HepG2 (cell line): ENCODE results near the gene WRAP73. TPM values are rescaled to one million over a fixed set of nuclear protein-coding genes. Genes with fewer than 3 reads are reported as not detected.

Experiments
- HOXA9 ChIP-seq: sonication (generic); formaldehyde crosslinking; IDR thresholded peaks from 2 replicates; pipeline ENCODE4 v1.8.1; 2022; ENCODE audit warnings: missing genetic modification reagents, mild to moderate bottlenecking, moderate library complexity, borderline replicate concordance
- LCORL ChIP-seq, 2 experiments: fragments of 450-650 bp in 1 of 2; sonication (generic) in 1 of 2; formaldehyde crosslinking in 1 of 2; IDR thresholded peaks; 2 replicates each; pipeline versions ENCODE4 v1.5.0 to v1.6.1; 2017 to 2020; ENCODE audit warnings: antibody characterized with exemption in 1 of 2, missing genetic modification reagents in 1 of 2
- RARA ChIP-seq: IDR thresholded peaks from 2 replicates; pipeline ENCODE4 v1.6.1; 2016; ENCODE audit warnings: missing genetic modification reagents, missing compliant biosample characterization
- RXRB ChIP-seq: IDR thresholded peaks from 2 replicates; pipeline ENCODE4 v1.6.1; 2016; ENCODE audit warnings: borderline replicate concordance, missing genetic modification reagents, missing compliant biosample characterization
- ZNF224 ChIP-seq: sonication (generic); formaldehyde crosslinking; IDR thresholded peaks from 2 replicates; pipeline ENCODE4 v1.5.0; 2020; ENCODE audit warnings: mild to moderate bottlenecking, missing genetic modification reagents
- ZNF234 ChIP-seq: sonication (generic); formaldehyde crosslinking; conservative IDR thresholded peaks from 2 replicates; pipeline ENCODE4 v1.5.1; 2020; ENCODE audit warnings: mild to moderate bottlenecking, missing genetic modification reagents
- ZNF33A ChIP-seq: sonication (generic); formaldehyde crosslinking; IDR thresholded peaks from 2 replicates; pipeline ENCODE4 v1.5.1; 2020; ENCODE audit warnings: missing genetic modification reagents, mild to moderate bottlenecking, moderate library complexity, borderline replicate concordance
- ZNF850 ChIP-seq: sonication (generic); formaldehyde crosslinking; conservative IDR thresholded peaks from 2 replicates; pipeline ENCODE4 v1.9.0; 2021; ENCODE audit warnings: mild to moderate bottlenecking, missing genetic modification reagents
- polyA plus RNA-seq, 8 experiments: library from polyadenylated mRNA; depleted of rRNA in 3 of 8; stranded (reverse) in 7 of 8; unstranded in 1 of 8; fragments of >200 nt; fragmentation: Illumina TruSeq in 4 of 8; extraction: Trizol in 4 of 8; gene quantifications; 2 replicates each; pipeline versions ENCODE4 v1.2.1 to v1.2.3, GENCODE V29; 2011 to 2016; ENCODE audit warnings: low read depth in 4 of 8, missing spikeins in 1 of 8, mixed read lengths in 1 of 8; ENCODE audit not compliant: insufficient read depth in 1 of 8
- total RNA-seq, 5 experiments: library from RNA; depleted of rRNA; stranded (reverse); fragments of >200 nt; fragmentation: Illumina TruSeq; extraction: Trizol; gene quantifications; 2 replicates each; pipeline ENCODE4 v1.2.3, GENCODE V29; 2016; ENCODE audit warnings: low read depth in 1 of 5
- TF ChIP-seq, protein P1 (sequence below): sonication (generic); formaldehyde crosslinking; IDR thresholded peaks from 2 replicates; pipeline ENCODE4; 2020; ENCODE audit warnings: missing genetic modification reagents, mild to moderate bottlenecking, borderline replicate concordance
- TF ChIP-seq, protein P2 (sequence below): sonication (generic); formaldehyde crosslinking; IDR thresholded peaks from 2 replicates; pipeline ENCODE4 v1.4.0; 2020; ENCODE audit warnings: mild to moderate bottlenecking, missing genetic modification reagents
- TF ChIP-seq, protein P3 (sequence below): sonication (generic); formaldehyde crosslinking; IDR thresholded peaks from 2 replicates; pipeline ENCODE4 v1.4.0; 2020; ENCODE audit warnings: missing genetic modification reagents, borderline replicate concordance
- TF ChIP-seq, protein P4 (sequence below): sonication (generic); formaldehyde crosslinking; IDR thresholded peaks from 2 replicates; pipeline ENCODE4 v1.8.0; 2022; ENCODE audit warnings: mild to moderate bottlenecking, missing genetic modification reagents
- TF ChIP-seq, protein P5 (sequence below): sonication (generic); formaldehyde crosslinking; IDR thresholded peaks from 2 replicates; pipeline ENCODE4 v1.5.0; 2020; ENCODE audit warnings: missing genetic modification reagents, mild to moderate bottlenecking, borderline replicate concordance

Gene WRAP73
- total and polyA plus RNA-seq, 2 of the 13 experiments (the other 11 are each of a cell fraction or from before 2014, with no cell fraction given) = 18.1 to 40.4 TPM

DNA sequence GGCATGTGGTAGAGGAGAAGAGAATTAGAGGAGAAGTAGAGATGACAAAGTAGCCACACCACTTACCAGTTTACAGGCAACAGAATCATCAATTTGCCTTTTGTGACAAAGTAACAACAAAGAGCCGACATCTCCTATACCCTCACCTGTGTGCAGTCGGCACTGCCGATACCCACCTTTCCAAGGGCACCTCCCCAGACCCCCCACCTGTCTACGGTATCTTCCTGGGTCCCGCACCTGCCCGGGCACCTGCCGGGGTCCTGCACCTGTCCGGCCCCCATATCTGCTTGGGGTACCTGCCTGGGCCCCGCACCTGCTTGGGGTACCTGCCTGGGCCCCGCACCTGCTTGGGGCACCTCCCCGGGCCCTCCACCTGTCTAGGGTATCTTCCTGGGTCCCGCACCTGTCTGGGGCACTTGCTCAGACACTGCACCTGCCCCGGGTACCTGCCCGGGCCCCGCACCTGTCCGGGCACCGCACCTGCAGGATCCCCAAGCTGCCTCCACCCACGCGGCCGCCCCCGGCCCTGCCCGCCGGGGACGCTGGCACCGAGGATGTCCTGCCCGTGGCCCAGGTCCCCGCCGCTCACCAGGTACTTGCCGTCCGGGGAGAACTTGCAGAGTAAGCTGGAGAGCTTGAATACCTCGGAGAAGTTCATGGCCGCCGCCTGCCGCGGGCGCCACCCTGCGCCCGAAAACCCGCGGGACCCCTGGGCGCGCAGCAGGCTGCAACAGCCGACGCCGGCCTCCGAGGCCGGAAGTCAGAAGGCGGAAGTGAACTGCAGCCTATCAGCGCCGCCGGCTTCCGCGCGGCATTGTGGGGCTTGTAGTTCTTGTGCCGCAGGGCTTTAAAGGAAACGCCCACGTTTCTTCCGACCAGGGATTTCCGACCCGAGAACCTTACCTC is at the start of gene WRAP73 (continued):
- TF ChIP-seq, protein P1, sequence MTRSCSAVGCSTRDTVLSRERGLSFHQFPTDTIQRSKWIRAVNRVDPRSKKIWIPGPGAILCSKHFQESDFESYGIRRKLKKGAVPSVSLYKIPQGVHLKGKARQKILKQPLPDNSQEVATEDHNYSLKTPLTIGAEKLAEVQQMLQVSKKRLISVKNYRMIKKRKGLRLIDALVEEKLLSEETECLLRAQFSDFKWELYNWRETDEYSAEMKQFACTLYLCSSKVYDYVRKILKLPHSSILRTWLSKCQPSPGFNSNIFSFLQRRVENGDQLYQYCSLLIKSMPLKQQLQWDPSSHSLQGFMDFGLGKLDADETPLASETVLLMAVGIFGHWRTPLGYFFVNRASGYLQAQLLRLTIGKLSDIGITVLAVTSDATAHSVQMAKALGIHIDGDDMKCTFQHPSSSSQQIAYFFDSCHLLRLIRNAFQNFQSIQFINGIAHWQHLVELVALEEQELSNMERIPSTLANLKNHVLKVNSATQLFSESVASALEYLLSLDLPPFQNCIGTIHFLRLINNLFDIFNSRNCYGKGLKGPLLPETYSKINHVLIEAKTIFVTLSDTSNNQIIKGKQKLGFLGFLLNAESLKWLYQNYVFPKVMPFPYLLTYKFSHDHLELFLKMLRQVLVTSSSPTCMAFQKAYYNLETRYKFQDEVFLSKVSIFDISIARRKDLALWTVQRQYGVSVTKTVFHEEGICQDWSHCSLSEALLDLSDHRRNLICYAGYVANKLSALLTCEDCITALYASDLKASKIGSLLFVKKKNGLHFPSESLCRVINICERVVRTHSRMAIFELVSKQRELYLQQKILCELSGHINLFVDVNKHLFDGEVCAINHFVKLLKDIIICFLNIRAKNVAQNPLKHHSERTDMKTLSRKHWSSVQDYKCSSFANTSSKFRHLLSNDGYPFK (CRISPR knock-in tag) = peak; percentile 96
- TF ChIP-seq ZNF33A (no peak), HOXA9 (no peak), ZNF850 (CRISPR knock-in tag) (no peak), RARA (no peak), LCORL (IDR thresholded peaks at IDR 0.05) (no peak), LCORL (CRISPR knock-in tag; IDR thresholded peaks at IDR 0.05) (0 out of 2 replicates have a peak, but pooled peaks have one; percentile 45), ZNF234 (CRISPR knock-in tag) (0 out of 2 replicates have a peak, but pooled peaks have one; percentile 34), RXRB (no peak), ZNF224 (CRISPR knock-in tag) (no peak)
- TF ChIP-seq, protein P2, sequence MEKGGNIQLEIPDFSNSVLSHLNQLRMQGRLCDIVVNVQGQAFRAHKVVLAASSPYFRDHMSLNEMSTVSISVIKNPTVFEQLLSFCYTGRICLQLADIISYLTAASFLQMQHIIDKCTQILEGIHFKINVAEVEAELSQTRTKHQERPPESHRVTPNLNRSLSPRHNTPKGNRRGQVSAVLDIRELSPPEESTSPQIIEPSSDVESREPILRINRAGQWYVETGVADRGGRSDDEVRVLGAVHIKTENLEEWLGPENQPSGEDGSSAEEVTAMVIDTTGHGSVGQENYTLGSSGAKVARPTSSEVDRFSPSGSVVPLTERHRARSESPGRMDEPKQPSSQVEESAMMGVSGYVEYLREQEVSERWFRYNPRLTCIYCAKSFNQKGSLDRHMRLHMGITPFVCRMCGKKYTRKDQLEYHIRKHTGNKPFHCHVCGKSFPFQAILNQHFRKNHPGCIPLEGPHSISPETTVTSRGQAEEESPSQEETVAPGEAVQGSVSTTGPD = no peak
- TF ChIP-seq, protein P3, sequence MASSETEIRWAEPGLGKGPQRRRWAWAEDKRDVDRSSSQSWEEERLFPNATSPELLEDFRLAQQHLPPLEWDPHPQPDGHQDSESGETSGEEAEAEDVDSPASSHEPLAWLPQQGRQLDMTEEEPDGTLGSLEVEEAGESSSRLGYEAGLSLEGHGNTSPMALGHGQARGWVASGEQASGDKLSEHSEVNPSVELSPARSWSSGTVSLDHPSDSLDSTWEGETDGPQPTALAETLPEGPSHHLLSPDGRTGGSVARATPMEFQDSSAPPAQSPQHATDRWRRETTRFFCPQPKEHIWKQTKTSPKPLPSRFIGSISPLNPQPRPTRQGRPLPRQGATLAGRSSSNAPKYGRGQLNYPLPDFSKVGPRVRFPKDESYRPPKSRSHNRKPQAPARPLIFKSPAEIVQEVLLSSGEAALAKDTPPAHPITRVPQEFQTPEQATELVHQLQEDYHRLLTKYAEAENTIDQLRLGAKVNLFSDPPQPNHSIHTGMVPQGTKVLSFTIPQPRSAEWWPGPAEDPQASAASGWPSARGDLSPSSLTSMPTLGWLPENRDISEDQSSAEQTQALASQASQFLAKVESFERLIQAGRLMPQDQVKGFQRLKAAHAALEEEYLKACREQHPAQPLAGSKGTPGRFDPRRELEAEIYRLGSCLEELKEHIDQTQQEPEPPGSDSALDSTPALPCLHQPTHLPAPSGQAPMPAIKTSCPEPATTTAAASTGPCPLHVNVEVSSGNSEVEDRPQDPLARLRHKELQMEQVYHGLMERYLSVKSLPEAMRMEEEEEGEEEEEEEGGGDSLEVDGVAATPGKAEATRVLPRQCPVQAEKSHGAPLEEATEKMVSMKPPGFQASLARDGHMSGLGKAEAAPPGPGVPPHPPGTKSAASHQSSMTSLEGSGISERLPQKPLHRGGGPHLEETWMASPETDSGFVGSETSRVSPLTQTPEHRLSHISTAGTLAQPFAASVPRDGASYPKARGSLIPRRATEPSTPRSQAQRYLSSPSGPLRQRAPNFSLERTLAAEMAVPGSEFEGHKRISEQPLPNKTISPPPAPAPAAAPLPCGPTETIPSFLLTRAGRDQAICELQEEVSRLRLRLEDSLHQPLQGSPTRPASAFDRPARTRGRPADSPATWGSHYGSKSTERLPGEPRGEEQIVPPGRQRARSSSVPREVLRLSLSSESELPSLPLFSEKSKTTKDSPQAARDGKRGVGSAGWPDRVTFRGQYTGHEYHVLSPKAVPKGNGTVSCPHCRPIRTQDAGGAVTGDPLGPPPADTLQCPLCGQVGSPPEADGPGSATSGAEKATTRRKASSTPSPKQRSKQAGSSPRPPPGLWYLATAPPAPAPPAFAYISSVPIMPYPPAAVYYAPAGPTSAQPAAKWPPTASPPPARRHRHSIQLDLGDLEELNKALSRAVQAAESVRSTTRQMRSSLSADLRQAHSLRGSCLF (CRISPR knock-in tag) = no peak
- TF ChIP-seq, protein P4, sequence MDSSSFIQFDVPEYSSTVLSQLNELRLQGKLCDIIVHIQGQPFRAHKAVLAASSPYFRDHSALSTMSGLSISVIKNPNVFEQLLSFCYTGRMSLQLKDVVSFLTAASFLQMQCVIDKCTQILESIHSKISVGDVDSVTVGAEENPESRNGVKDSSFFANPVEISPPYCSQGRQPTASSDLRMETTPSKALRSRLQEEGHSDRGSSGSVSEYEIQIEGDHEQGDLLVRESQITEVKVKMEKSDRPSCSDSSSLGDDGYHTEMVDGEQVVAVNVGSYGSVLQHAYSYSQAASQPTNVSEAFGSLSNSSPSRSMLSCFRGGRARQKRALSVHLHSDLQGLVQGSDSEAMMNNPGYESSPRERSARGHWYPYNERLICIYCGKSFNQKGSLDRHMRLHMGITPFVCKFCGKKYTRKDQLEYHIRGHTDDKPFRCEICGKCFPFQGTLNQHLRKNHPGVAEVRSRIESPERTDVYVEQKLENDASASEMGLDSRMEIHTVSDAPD (CRISPR knock-in tag) = no peak
- TF ChIP-seq, protein P5, sequence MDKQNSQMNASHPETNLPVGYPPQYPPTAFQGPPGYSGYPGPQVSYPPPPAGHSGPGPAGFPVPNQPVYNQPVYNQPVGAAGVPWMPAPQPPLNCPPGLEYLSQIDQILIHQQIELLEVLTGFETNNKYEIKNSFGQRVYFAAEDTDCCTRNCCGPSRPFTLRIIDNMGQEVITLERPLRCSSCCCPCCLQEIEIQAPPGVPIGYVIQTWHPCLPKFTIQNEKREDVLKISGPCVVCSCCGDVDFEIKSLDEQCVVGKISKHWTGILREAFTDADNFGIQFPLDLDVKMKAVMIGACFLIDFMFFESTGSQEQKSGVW (CRISPR knock-in tag) = no peak
